Gastroesophageal sphincter (tissue), 4 donors: ENCODE measurements around the gene ANXA5. TPM values are rescaled to one million over a fixed set of nuclear protein-coding genes. Genes with fewer than 3 reads are reported as not detected.

Source experiments
- ATAC-seq: fragments of 150-250 bp; one replicate; pipeline ENCODE4 v1.9.1; 2016; ENCODE audit warnings: mild to moderate bottlenecking, moderate library complexity
- H3K27ac ChIP-seq, 4 donors: fragments of 200-600 bp; sonication (generic) in 3 of 4; 1 replicate in 3 of 4; 2 replicates in 1 of 4; pipeline ENCODE4 v1.5.1; 2016 to 2019
- H3K27me3 ChIP-seq: fragments of 200-600 bp; sonication (generic); one replicate; pipeline ENCODE4 v1.5.1; 2019
- H3K36me3 ChIP-seq, 2 donors: fragments of 200-600 bp; sonication (generic); one replicate each; pipeline ENCODE4 v1.5.1; 2019; ENCODE audit warnings: control low read depth in 1 of 2
- H3K4me1 ChIP-seq, 3 donors: fragments of 200-600 bp; sonication (generic); 1 replicate in 2 of 3; 2 replicates in 1 of 3; pipeline ENCODE4 v1.5.1; 2016 to 2019; ENCODE audit warnings: control low read depth in 2 of 3
- H3K4me3 ChIP-seq, 2 donors: fragments of 200-600 bp; sonication (generic); one replicate each; pipeline ENCODE4 v1.5.1; 2019; ENCODE audit warnings: mild to moderate bottlenecking in 1 of 2, moderate library complexity in 1 of 2
- H3K9me3 ChIP-seq, 3 donors: fragments of 200-600 bp; sonication (generic); one replicate each; pipeline ENCODE4 v1.5.1; 2017 to 2019; ENCODE audit warnings: control low read depth in 2 of 3
- CTCF ChIP-seq, 4 experiments: fragments of 200-600 bp in 2 of 4; fragments of 450-650 bp in 2 of 4; sonication (generic) in 1 of 4; IDR thresholded peaks; one replicate each; pipeline ENCODE4 v1.5.1; 2017 to 2019; ENCODE audit warnings: antibody characterized with exemption in 4 of 4, mild to moderate bottlenecking in 2 of 4, moderate library complexity in 2 of 4
- EP300 ChIP-seq: sonication (generic); formaldehyde crosslinking; IDR thresholded peaks from one replicate; pipeline ENCODE4 v1.6.1; 2017; ENCODE audit warnings: antibody characterized with exemption, mild to moderate bottlenecking
- POLR2A ChIP-seq, 2 donors: fragments of 450-650 bp; IDR thresholded peaks; one replicate each; pipeline ENCODE4 v1.6.1; 2017; ENCODE audit warnings: antibody characterized with exemption in 2 of 2, mild to moderate bottlenecking in 2 of 2, moderate library complexity in 1 of 2
- POLR2AphosphoS5 ChIP-seq: sonication (generic); formaldehyde crosslinking; IDR thresholded peaks from one replicate; pipeline ENCODE4 v1.6.1; 2017; ENCODE audit warnings: antibody characterized with exemption
- WGBS, 2 donors: methylation state at CpG; one replicate each; pipeline ENCODE4 v1.1.5; 2018; ENCODE audit warnings: low coverage in 1 of 2; 5-methylcytosine and 5-hydroxymethylcytosine counted together
- total RNA-seq, 4 donors: library from RNA; depleted of rRNA; stranded (reverse); fragments of >200 nt; gene quantifications; one replicate each; pipeline ENCODE4 v1.1.0, GENCODE V29; 2016

Gene ANXA5
- total RNA-seq, 4 donors from 2014 or later: 235 to 412 (median 359) TPM

GRCh38 chr4:121642876-121643585, 53.7 kb downstream of the ANXA5 start:
- 90% methylated on average over 7 to 8 of the region's 8 CpGs for WGBS, 2 donors
- H3K9me3 ChIP-seq: no peaks in the 10 kb centered on the region
- no peak for TF ChIP-seq CTCF (IDR thresholded peaks at IDR 0.05)
- TF ChIP-seq EP300: no peak
- TF ChIP-seq POLR2A (IDR thresholded peaks at IDR 0.05): no peak
- no peak for TF ChIP-seq POLR2AphosphoS5

DNA sequence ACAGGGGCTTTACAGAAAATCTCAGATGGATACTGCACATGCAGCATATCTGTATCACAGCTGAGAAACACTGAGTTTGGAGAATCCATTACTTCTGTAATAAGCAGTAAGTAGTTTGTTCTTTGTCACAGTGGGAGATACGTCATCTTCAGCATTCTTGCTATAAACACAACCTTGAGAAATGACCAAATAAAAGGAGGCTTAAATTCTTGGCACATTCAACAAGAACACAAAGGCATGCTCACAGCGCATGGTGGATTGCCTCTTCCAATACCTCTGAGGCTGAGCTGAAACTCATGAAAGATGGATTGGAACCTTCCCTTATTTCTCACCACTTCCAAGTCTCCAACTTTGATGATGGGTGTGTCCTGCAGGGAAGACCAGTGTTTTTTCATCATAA, 54.5 kb downstream of the ANXA5 start:
- H3K9me3 ChIP-seq: no peaks in the 10 kb centered on the region
- TF ChIP-seq POLR2AphosphoS5 (peak; percentile 45), POLR2A (IDR thresholded peaks at IDR 0.05) (no peak), EP300 (no peak), CTCF (IDR thresholded peaks at IDR 0.05) (no peak)
- ATAC-seq: peak; percentile 93
- no peaks in the 10 kb centered on the region for H3K27me3 ChIP-seq
- peak overlapping the region; percentile 68 to 80 (median 72) for H3K27ac ChIP-seq
- WGBS, 2 donors: 33 to 42% methylated on average over 2 of the region's 2 CpGs
- no peak overlapping the region for H3K4me3 ChIP-seq
- H3K4me1 ChIP-seq: peaks cover 3 to 15% (median 6%) of the 10 kb centered on the region in 3 donors
- no peaks in the 10 kb centered on the region for H3K36me3 ChIP-seq

More at GRCh38 chr4:121642876-121643585, 53.7 kb downstream of the ANXA5 start:
- no peak for ATAC-seq
- peak overlapping the region in 3 of 4 donors; percentile 68 to 73 (median 71) for H3K27ac ChIP-seq
- H3K27me3 ChIP-seq: no peaks in the 10 kb centered on the region
- H3K4me1 ChIP-seq: peaks cover 3 to 15% (median 6%) of the 10 kb centered on the region in 3 donors
- no peaks in the 10 kb centered on the region for H3K36me3 ChIP-seq
- H3K4me3 ChIP-seq: no peak overlapping the region

DNA sequence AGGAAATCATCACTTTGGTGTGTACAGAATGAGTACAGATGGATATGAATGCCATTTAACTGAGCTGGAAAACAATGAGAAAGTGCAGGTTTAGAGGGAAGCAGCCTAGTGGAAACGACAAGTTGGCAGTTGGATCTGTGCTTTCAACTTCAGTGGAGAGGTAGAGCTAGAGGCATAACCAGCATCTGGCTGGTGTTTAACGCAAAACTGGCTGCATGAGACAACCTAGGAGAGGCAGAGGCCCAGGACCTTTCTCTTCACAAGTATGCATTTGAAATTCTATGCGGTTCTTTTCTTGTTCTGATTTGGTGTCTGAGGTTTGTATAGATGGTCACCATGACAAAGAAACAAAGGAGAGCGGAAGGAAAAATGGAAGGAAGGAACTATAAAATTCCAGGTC, 63.1 kb downstream of the ANXA5 start:
- Histone ChIP-seq H3K4me3 (no peak overlapping the region), H3K36me3 (no peaks in the 10 kb centered on the region), H3K27ac (no peak overlapping the region), H3K4me1 (no peaks in the 10 kb centered on the region), H3K9me3 (no peaks in the 10 kb centered on the region), H3K27me3 (no peaks in the 10 kb centered on the region)
- 27 to 62% methylated on average over 4 of the region's 4 CpGs for WGBS, 2 donors
- no peak for TF ChIP-seq EP300
- TF ChIP-seq POLR2AphosphoS5: no peak
- no peak for TF ChIP-seq CTCF (IDR thresholded peaks at IDR 0.05)
- TF ChIP-seq POLR2A (IDR thresholded peaks at IDR 0.05): no peak
- ATAC-seq: no peak

DNA sequence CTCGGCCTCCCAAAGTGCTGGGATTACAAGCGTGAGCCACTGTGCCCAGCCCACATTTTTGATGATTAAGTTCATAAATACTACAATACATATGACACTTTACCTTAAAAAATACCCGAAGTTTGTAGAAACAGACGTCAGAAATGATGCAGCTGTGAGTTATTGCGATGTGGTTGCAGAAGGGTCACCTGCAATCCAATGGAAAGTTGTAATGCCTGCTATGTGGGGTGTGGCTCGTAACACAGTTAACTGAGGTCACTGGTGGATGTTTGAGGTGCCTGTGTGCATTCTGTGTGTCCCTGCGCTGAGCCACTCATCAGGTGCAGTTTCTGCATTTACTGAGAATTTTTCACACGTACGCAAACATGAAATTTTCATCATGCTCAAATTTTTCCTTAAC, 64.1 kb downstream of the ANXA5 start:
- Histone ChIP-seq H3K4me3 (no peak overlapping the region), H3K4me1 (no peaks in the 10 kb centered on the region), H3K27ac (no peak overlapping the region), H3K36me3 (no peaks in the 10 kb centered on the region), H3K9me3 (no peaks in the 10 kb centered on the region), H3K27me3 (no peaks in the 10 kb centered on the region)
- no peak for ATAC-seq
- 72 to 81% methylated on average over 7 of the region's 9 CpGs for whole genome bisulfite sequencing, 2 donors
- TF ChIP-seq POLR2AphosphoS5: no peak
- no peak for TF ChIP-seq CTCF (IDR thresholded peaks at IDR 0.05)
- TF ChIP-seq EP300: no peak
- no peak for TF ChIP-seq POLR2A (IDR thresholded peaks at IDR 0.05)

Other genes with a start within 250 kb of the ANXA5 start
- 1 to 10 TPM in 1 of 4 donors, under 1 TPM in 3; 0.39 to 2.3 (median 0.51) TPM for gene SMIM43, start 68.2 kb upstream of the ANXA5 start, total RNA-seq
- 10 to 100 TPM; 12.2 to 29.7 (median 23.1) TPM for gene EXOSC9, start 104.3 kb upstream of the ANXA5 start, total RNA-seq
- 1 to 10 TPM in 2 of 4 donors, under 1 TPM in 2; 0.89 to 2.9 (median 1.4) TPM for gene CCNA2, start 126.9 kb upstream of the ANXA5 start, total RNA-seq
- gene BBS7, start 173.5 kb upstream of the ANXA5 start, total RNA-seq: 10 to 100 TPM; 13.3 to 23.1 (median 20.4) TPM